HG03139 (cell line): ENCODE measurements around the gene DDX17.
"Not testable (repeated sequence)": the region's sequence is repeated elsewhere in the genome, so short reads cannot be mapped to it uniquely, and the experiment has no call there.

Source experiments
- ATAC-seq: cut with Tn5 transposase; IDR thresholded peaks from one replicate; pipeline ENCODE4 v1.9.1; 2021; ENCODE audit not compliant: unreplicated experiment

DDX17 gene

GRCh38 chr22:38494498-38494897 lies 11.6 kb downstream of the DDX17 start:
- no peak for ATAC-seq

- ATAC-seq, result no peak
Measured at GRCh38 chr22:38491707-38492348, 14.3 kb downstream of the DDX17 start.

GRCh38 chr22:38490915-38491314 lies 15.2 kb downstream of the DDX17 start:
- no peak for ATAC-seq

- no peak for ATAC-seq
Measured at GRCh38 chr22:38490475-38490874, 15.6 kb downstream of the DDX17 start.

- no peak for ATAC-seq
Measured at GRCh38 chr22:38489561-38490145, 16.5 kb downstream of the DDX17 start.

GRCh38 chr22:38489142-38489541 lies 17.0 kb downstream of the DDX17 start:
- ATAC-seq, result no peak

- no peak for ATAC-seq
Measured at GRCh38 chr22:38487946-38488345, 18.2 kb downstream of the DDX17 start.

- no peak for ATAC-seq
Measured at GRCh38 chr22:38485783-38486182, 20.3 kb downstream of the DDX17 start.

- no peak for ATAC-seq
Measured at GRCh38 chr22:38484244-38484643, 21.9 kb downstream of the DDX17 start.

GRCh38 chr22:38482662-38483308 lies 23.3 kb downstream of the DDX17 start:
- ATAC-seq, result no peak

- ATAC-seq, result no peak
Measured at GRCh38 chr22:38481871-38482332, 24.2 kb downstream of the DDX17 start.

- ATAC-seq, result no peak
Measured at GRCh38 chr22:38481162-38481870, 24.8 kb downstream of the DDX17 start.

GRCh38 chr22:38479096-38479837 lies 26.8 kb downstream of the DDX17 start:
- no peak for ATAC-seq

- no peak for ATAC-seq
Measured at GRCh38 chr22:38477585-38477984, 28.5 kb downstream of the DDX17 start.

GRCh38 chr22:38474003-38474607 lies 32.0 kb downstream of the DDX17 start:
- no peak for ATAC-seq

- ATAC-seq, result no peak
Measured at GRCh38 chr22:38471237-38471636, 34.9 kb downstream of the DDX17 start.

- ATAC-seq, result not testable (repeated sequence)
Measured at GRCh38 chr22:38470179-38470578, 35.9 kb downstream of the DDX17 start.

GRCh38 chr22:38469306-38469781 lies 36.8 kb downstream of the DDX17 start:
- no peak for ATAC-seq

- ATAC-seq, result no peak
Measured at GRCh38 chr22:38468443-38469305, 37.4 kb downstream of the DDX17 start.
